HG03103 (cell line): ENCODE measurements around the gene CTBP1.

Experiments used
- ATAC-seq: cut with Tn5 transposase; IDR thresholded peaks from one replicate; pipeline ENCODE4 v1.9.1; 2021; ENCODE audit warnings: low read depth; ENCODE audit not compliant: unreplicated experiment

CTBP1 gene

GRCh38 chr4:1285151-1285789 is 36.3 kb upstream of the CTBP1 start:
- ATAC-seq, result no peak

- ATAC-seq, result no peak
Measured at GRCh38 chr4:1283711-1284110, 34.8 kb upstream of the CTBP1 start.

- ATAC-seq, result no peak
Measured at GRCh38 chr4:1279253-1279652, 30.3 kb upstream of the CTBP1 start.

- no peak for ATAC-seq
Measured at GRCh38 chr4:1277667-1278665, 29.0 kb upstream of the CTBP1 start.

- no peak for ATAC-seq
Measured at GRCh38 chr4:1276984-1277383, 28.1 kb upstream of the CTBP1 start.

- ATAC-seq, result no peak
Measured at GRCh38 chr4:1274871-1275270, 25.9 kb upstream of the CTBP1 start.

- ATAC-seq, result no peak
Measured at GRCh38 chr4:1271686-1272085, 22.8 kb upstream of the CTBP1 start.

- ATAC-seq, result no peak
Measured at GRCh38 chr4:1269209-1269608, 20.3 kb upstream of the CTBP1 start.

- ATAC-seq, result no peak
Measured at GRCh38 chr4:1266881-1267763, 18.2 kb upstream of the CTBP1 start.

GRCh38 chr4:1265351-1265750 is 16.4 kb upstream of the CTBP1 start:
- ATAC-seq, result no peak

GRCh38 chr4:1264942-1265341 is 16.0 kb upstream of the CTBP1 start:
- ATAC-seq, result no peak

- no peak for ATAC-seq
Measured at GRCh38 chr4:1261107-1261928, 12.4 kb upstream of the CTBP1 start.

- no peak for ATAC-seq
Measured at GRCh38 chr4:1260418-1261106, 11.6 kb upstream of the CTBP1 start.

GRCh38 chr4:1259966-1260365 is 11.0 kb upstream of the CTBP1 start:
- ATAC-seq, result no peak

- no peak for ATAC-seq
Measured at GRCh38 chr4:1258457-1258856, 9.5 kb upstream of the CTBP1 start.

GRCh38 chr4:1255699-1256098 is 6.8 kb upstream of the CTBP1 start:
- no peak for ATAC-seq

GRCh38 chr4:1255151-1255550 is 6.2 kb upstream of the CTBP1 start:
- no peak for ATAC-seq

GRCh38 chr4:1253831-1254230 is 4.9 kb upstream of the CTBP1 start:
- ATAC-seq, result no peak

GRCh38 chr4:1252928-1253492 is 4.1 kb upstream of the CTBP1 start:
- ATAC-seq, result no peak
